Lung (tissue), 12 donors: Measurements from ENCODE around the gene CACNG5. TPM values are rescaled to one million over a fixed set of nuclear protein-coding genes. Genes with fewer than 3 reads are reported as not detected.

Source experiments
- ATAC-seq: fragments of 200-7000 bp; cut with Tn5 transposase; one replicate; pipeline ENCODE4 v1.9.1; 2020; ENCODE audit warnings: moderate number of reproducible peaks; ENCODE audit not compliant: insufficient read depth, low FRiP score
- DNase-seq, 3 donors: peaks; one replicate each; pipeline ENCODE4 v3.0.0-alpha.2; 2013 to 2017
- H3K27ac ChIP-seq, 2 donors: one replicate each; pipeline ENCODE4 v1.5.1; 2013; ENCODE audit warnings: mild to moderate bottlenecking in 2 of 2, moderate library complexity in 2 of 2, control low read depth in 1 of 2, inconsistent platforms in 1 of 2, low read depth in 1 of 2, low read length in 1 of 2
- H3K27me3 ChIP-seq, 3 donors: one replicate each; pipeline ENCODE4 v1.5.1; 2013; ENCODE audit warnings: low read length in 2 of 3; ENCODE audit not compliant: control insufficient read depth in 3 of 3, insufficient read depth in 3 of 3
- H3K36me3 ChIP-seq, 4 donors: one replicate each; pipeline ENCODE4 v1.5.1; 2013; ENCODE audit warnings: low read length in 4 of 4, mild to moderate bottlenecking in 1 of 4, moderate library complexity in 1 of 4; ENCODE audit not compliant: control insufficient read depth in 4 of 4, insufficient read depth in 4 of 4
- H3K4me1 ChIP-seq, 5 donors: one replicate each; pipeline ENCODE4 v1.5.1; 2013; ENCODE audit warnings: low read length in 5 of 5, mild to moderate bottlenecking in 2 of 5, moderate library complexity in 1 of 5; ENCODE audit not compliant: control insufficient read depth in 5 of 5, insufficient read depth in 5 of 5
- H3K4me3 ChIP-seq: one replicate; pipeline ENCODE4 v1.5.1; 2013; ENCODE audit warnings: mild to moderate bottlenecking, control low read depth, moderate library complexity
- H3K9ac ChIP-seq, 2 donors: one replicate each; pipeline ENCODE4 v1.5.1; 2013; ENCODE audit warnings: low read length in 2 of 2, control low read depth in 1 of 2; ENCODE audit not compliant: insufficient read depth in 1 of 2
- H3K9me3 ChIP-seq, 4 donors: one replicate each; pipeline ENCODE4 v1.5.1; 2013; ENCODE audit warnings: low read length in 3 of 4, mild to moderate bottlenecking in 1 of 4, moderate library complexity in 1 of 4; ENCODE audit not compliant: control insufficient read depth in 4 of 4, insufficient read depth in 3 of 4
- WGBS, 2 donors: extraction: QIAGEN DNeasy Blood & Tissue Kit; methylation state at CpG; one replicate each; pipeline ENCODE4 v1.1.7; 2013; 5-methylcytosine and 5-hydroxymethylcytosine counted together
- polyA plus RNA-seq, 2 donors: library from polyadenylated mRNA; stranded (reverse); fragments of 200-250 nt; gene quantifications; one replicate each; pipeline ENCODE4 v1.2.1, GENCODE V29; 2013
- total RNA-seq, 2 donors: library from RNA; depleted of rRNA in 1 of 2; stranded (reverse); fragments of >200 nt in 1 of 2; gene quantifications; one replicate each; pipeline ENCODE4 v1.2.1, GENCODE V29; 2014 to 2021
- TF ChIP-seq, protein P1 (sequence below): IDR thresholded peaks from 2 replicates; pipeline ENCODE4 v1.5.1; 2012; ENCODE audit warnings: mild to moderate bottlenecking; ENCODE audit errors: control extremely low read depth, extremely low read depth
- donor health status: control.
- donor health status: control.
- donor health status: Bipolar disorder and iron deficiency.
- donor health status: healthy.
- donor health status: DM: yes; HTN: yes; CAD: no.

The CACNG5 gene
- total and polyA plus RNA-seq, 4 donors: not detected

DNA sequence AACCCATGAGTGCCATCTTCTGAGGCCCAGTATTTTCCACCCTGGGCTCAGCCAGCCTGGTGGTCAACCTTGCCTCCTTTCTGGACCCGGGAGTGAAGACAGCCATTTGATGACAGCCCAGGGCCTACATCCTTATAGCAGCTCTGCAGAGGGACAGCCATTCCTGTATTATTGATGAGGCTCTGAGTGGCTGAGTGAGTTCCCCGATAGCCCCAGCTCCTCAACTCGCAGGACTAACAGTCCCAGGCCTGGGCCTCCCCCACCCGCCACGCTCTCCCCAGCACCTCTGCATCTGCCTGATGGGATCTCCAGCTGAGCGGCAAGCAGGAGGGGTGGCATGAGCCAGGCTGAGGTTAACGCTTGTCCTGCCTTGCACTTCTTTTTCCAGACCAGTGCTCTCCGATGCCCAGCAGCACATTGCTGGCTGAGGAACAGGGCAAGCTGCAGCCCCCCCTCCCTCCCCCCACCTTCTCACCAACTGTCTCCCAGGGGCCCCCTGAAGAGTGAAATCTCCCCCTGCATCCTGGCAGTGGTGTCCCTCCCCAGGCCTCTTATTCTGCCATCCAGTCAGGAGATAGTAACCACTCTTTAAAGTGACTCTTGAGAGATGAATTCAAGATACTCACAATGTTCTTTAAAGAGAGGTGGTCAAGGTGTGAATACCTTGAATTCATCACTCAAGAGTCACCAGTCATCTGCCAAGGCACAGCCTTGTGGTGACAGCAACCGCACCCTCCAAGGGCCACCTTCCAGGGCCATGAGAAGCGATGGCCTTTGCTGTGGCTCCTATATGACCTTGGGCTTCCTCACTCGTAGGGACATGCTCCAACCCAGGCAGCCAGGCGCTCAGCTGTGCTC is 23.5 kb downstream of the CACNG5 start:
- TF ChIP-seq, protein P1, sequence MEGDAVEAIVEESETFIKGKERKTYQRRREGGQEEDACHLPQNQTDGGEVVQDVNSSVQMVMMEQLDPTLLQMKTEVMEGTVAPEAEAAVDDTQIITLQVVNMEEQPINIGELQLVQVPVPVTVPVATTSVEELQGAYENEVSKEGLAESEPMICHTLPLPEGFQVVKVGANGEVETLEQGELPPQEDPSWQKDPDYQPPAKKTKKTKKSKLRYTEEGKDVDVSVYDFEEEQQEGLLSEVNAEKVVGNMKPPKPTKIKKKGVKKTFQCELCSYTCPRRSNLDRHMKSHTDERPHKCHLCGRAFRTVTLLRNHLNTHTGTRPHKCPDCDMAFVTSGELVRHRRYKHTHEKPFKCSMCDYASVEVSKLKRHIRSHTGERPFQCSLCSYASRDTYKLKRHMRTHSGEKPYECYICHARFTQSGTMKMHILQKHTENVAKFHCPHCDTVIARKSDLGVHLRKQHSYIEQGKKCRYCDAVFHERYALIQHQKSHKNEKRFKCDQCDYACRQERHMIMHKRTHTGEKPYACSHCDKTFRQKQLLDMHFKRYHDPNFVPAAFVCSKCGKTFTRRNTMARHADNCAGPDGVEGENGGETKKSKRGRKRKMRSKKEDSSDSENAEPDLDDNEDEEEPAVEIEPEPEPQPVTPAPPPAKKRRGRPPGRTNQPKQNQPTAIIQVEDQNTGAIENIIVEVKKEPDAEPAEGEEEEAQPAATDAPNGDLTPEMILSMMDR: no peak
- no peak for ATAC-seq
- no peaks in the 10 kb centered on the region for H3K4me1 ChIP-seq
- 79 to 85% methylated on average over 12 of the region's 12 CpGs for WGBS, 2 donors
- H3K9ac ChIP-seq: no peak overlapping the region
- no peaks in the 10 kb centered on the region for H3K27me3 ChIP-seq
- no peaks in the 10 kb centered on the region for H3K9me3 ChIP-seq
- no peak overlapping the region for H3K27ac ChIP-seq
- H3K36me3 ChIP-seq: no peaks in the 10 kb centered on the region
- no peak for DNase-seq
- no peak overlapping the region for H3K4me3 ChIP-seq

DNA sequence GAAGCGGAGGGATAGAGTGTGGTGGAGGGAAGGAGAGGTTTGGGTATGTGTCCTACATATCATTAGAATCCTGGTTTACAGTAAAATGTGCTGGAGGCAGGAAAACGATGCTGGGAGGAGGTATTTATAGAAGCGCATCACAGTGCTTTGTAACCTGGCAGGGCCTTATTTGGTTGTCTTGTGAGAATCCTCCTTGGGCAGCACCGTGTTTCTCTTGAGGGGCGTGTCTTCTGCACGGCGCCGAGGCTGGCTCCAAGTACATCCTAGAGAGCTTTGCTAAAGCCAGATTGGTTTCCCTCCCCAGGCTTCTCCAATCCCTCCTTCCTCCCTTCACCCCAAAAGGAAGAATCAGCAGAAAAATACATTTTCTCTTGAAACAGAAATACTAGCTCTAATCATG is 24.4 kb downstream of the CACNG5 start:
- H3K27ac ChIP-seq: no peak overlapping the region
- no peaks in the 10 kb centered on the region for H3K4me1 ChIP-seq
- TF ChIP-seq, protein P1: no peak
- peaks cover 0 to 9% (median 3%) of the 10 kb centered on the region in 4 donors for H3K9me3 ChIP-seq
- no peak overlapping the region for H3K4me3 ChIP-seq
- no peaks in the 10 kb centered on the region for H3K36me3 ChIP-seq
- no peak overlapping the region for H3K9ac ChIP-seq
- no peak for DNase-seq
- no peak for ATAC-seq
- WGBS, 2 donors: 73 to 78% methylated on average over 8 of the region's 8 CpGs
- H3K27me3 ChIP-seq: no peaks in the 10 kb centered on the region

DNA sequence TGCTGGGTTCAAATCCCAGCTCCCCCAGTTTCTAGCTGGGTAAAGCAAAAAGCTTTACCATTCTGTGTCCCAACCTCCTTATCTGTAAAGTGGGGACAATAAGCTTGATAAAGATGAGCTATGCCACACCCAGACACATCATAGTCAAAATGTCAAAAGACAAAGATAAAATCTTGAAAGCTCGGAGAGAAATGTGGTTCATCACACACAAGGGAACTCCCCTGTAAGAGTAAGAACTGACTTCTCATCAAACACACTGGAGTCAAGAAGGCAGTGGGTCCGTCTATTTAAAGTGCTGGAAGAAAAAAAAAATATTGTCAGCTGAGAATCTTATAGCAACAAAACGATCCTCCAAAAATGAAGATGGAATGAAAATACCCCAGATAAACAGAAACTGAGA is 25.3 kb downstream of the CACNG5 start:
- H3K36me3 ChIP-seq: no peaks in the 10 kb centered on the region
- H3K4me1 ChIP-seq: no peaks in the 10 kb centered on the region
- TF ChIP-seq, protein P1: no peak
- peaks cover 0 to 9% (median 3%) of the 10 kb centered on the region in 4 donors for H3K9me3 ChIP-seq
- no peak overlapping the region for H3K27ac ChIP-seq
- H3K27me3 ChIP-seq: no peaks in the 10 kb centered on the region
- WGBS, 2 donors: 67 to 78% methylated on average over 3 of the region's 3 CpGs
- ATAC-seq (no peak), DNase-seq (no peak)
- H3K9ac ChIP-seq: no peak overlapping the region
- H3K4me3 ChIP-seq: no peak overlapping the region
